CD14-positive monocyte (primary cell): Measurements from ENCODE around the gene RLN3. TPM values are rescaled to one million over a fixed set of nuclear protein-coding genes. Genes with fewer than 3 reads are reported as not detected.

ENCODE experiments used
- DNase-seq, 3 donors: peaks; one replicate each; pipeline ENCODE4 v3.0.0-alpha.2; 2011 to 2022
- H2AFZ ChIP-seq: 2 replicates; pipeline ENCODE4 v1.6.0; 2012; ENCODE audit warnings: mild to moderate bottlenecking, low read depth, low read length, inconsistent platforms; ENCODE audit not compliant: insufficient read depth, poor library complexity, severe bottlenecking
- H3K27ac ChIP-seq, 2 donors: 1 replicate in 1 of 2; 2 replicates in 1 of 2; pipeline ENCODE4 v1.5.1; 2012 to 2013; ENCODE audit warnings: low read length in 2 of 2, control low read depth in 1 of 2, inconsistent platforms in 1 of 2, low read depth in 1 of 2, mild to moderate bottlenecking in 1 of 2
- H3K27me3 ChIP-seq, 2 donors: one replicate each; pipeline versions ENCODE4 v1.6.0 to v1.6.1; 2011 to 2013; ENCODE audit warnings: low read length in 2 of 2; ENCODE audit not compliant: control insufficient read depth in 2 of 2, insufficient read depth in 2 of 2
- H3K36me3 ChIP-seq, 2 donors: replicated peaks in 1 of 2; 1 replicate in 1 of 2; 2 replicates in 1 of 2; pipeline versions ENCODE4 v1.5.1 to v1.6.1; 2012 to 2013; ENCODE audit warnings: low read length in 2 of 2, control low read depth in 1 of 2, inconsistent platforms in 1 of 2, mild to moderate bottlenecking in 1 of 2; ENCODE audit not compliant: insufficient read depth in 2 of 2, control insufficient read depth in 1 of 2
- H3K4me1 ChIP-seq, 2 donors: 1 replicate in 1 of 2; 2 replicates in 1 of 2; pipeline versions ENCODE4 v1.5.1 to v1.6.1; 2012 to 2013; ENCODE audit warnings: low read length in 2 of 2, control low read depth in 1 of 2, inconsistent platforms in 1 of 2, mild to moderate bottlenecking in 1 of 2, moderate library complexity in 1 of 2; ENCODE audit not compliant: insufficient read depth in 2 of 2, control insufficient read depth in 1 of 2
- H3K4me2 ChIP-seq: replicated peaks from 2 replicates; pipeline ENCODE3; 2012; ENCODE audit warnings: low read length, moderate library complexity, mild to moderate bottlenecking; ENCODE audit not compliant: poor library complexity, severe bottlenecking; ENCODE audit errors: extremely low read depth
- H3K4me3 ChIP-seq, 3 experiments: fragments of 200-600 bp in 1 of 3; sonication (generic) in 1 of 3; replicated peaks in 1 of 3; 1 replicate in 2 of 3; 2 replicates in 1 of 3; pipeline ENCODE4 v1.5.1; 2011 to 2013; ENCODE audit warnings: low read length in 3 of 3, mild to moderate bottlenecking in 3 of 3, control low read depth in 2 of 3, low read depth in 2 of 3, inconsistent platforms in 1 of 3, moderate library complexity in 1 of 3
- H3K79me2 ChIP-seq: 2 replicates; pipeline ENCODE4 v1.6.0; 2012; ENCODE audit warnings: mild to moderate bottlenecking, control low read depth, inconsistent platforms, low read length, moderate library complexity; ENCODE audit not compliant: insufficient read depth
- H3K9ac ChIP-seq: 2 replicates; pipeline ENCODE4 v1.6.0; 2017; ENCODE audit warnings: low read length, mild to moderate bottlenecking; ENCODE audit not compliant: insufficient read depth, poor library complexity, severe bottlenecking
- H3K9me3 ChIP-seq, 2 donors: replicated peaks in 1 of 2; 1 replicate in 1 of 2; 2 replicates in 1 of 2; pipeline versions ENCODE4 v1.5.1 to v1.6.1; 2012 to 2013; ENCODE audit warnings: low read length in 2 of 2, control low read depth in 1 of 2; ENCODE audit not compliant: control insufficient read depth in 1 of 2, insufficient read depth in 1 of 2
- H4K20me1 ChIP-seq: 2 replicates; pipeline ENCODE4 v1.6.0; 2012; ENCODE audit warnings: mild to moderate bottlenecking, low read length, control low read depth, moderate library complexity; ENCODE audit not compliant: insufficient read depth
- H3K27ac Mint-ChIP-seq, 7 donors: one replicate each; pipeline ENCODE4 v1.8.0; 2020; ENCODE audit warnings: mild to moderate bottlenecking in 7 of 7, mixed read lengths in 7 of 7, moderate library complexity in 6 of 7, inconsistent platforms in 2 of 7
- H3K27me3 Mint-ChIP-seq, 3 donors: one replicate each; pipeline ENCODE4 v1.8.0; 2021 to 2022; ENCODE audit warnings: low read depth in 3 of 3, mild to moderate bottlenecking in 3 of 3, mixed read lengths in 3 of 3, moderate library complexity in 3 of 3, inconsistent platforms in 1 of 3
- H3K36me3 Mint-ChIP-seq, 2 donors: one replicate each; pipeline ENCODE4 v1.8.0; 2020; ENCODE audit warnings: mixed read lengths in 2 of 2, inconsistent platforms in 1 of 2, mild to moderate bottlenecking in 1 of 2
- H3K4me1 Mint-ChIP-seq: one replicate; pipeline ENCODE4 v1.8.0; 2020; ENCODE audit warnings: mild to moderate bottlenecking, mixed read lengths
- H3K4me3 Mint-ChIP-seq, 2 donors: one replicate each; pipeline ENCODE4 v1.8.0; 2020; ENCODE audit warnings: mild to moderate bottlenecking in 2 of 2, mixed read lengths in 2 of 2, moderate library complexity in 1 of 2
- H3K9me3 Mint-ChIP-seq, 7 donors: one replicate each; pipeline ENCODE4 v1.8.0; 2020 to 2022; ENCODE audit warnings: mixed read lengths in 7 of 7, mild to moderate bottlenecking in 6 of 7, moderate library complexity in 6 of 7, inconsistent platforms in 2 of 7
- CTCF ChIP-seq: fragments of 200-600 bp; IDR thresholded peaks from one replicate; pipeline ENCODE4 v1.8.0; 2022; ENCODE audit warnings: antibody characterized with exemption, mild to moderate bottlenecking
- WGBS: methylation state at CpG from one replicate; pipeline ENCODE4 v1.1.5; 2013; ENCODE audit warnings: missing lambda C conversion rate; ENCODE audit not compliant: insufficient coverage; 5-methylcytosine and 5-hydroxymethylcytosine counted together
- intact Hi-C, 2 donors: fragments of 100-400 bp; cut with micrococcal nuclease; formaldehyde crosslinking; loops; one replicate each; pipeline versions ENCODE4 v1.15.0 to v1.15.1; 2023
- polyA plus RNA-seq, 3 donors: library from polyadenylated mRNA; depleted of rRNA in 1 of 3; unstranded in 2 of 3; stranded (reverse) in 1 of 3; fragments of 300-500 nt in 2 of 3; fragments of >200 nt in 1 of 3; fragmentation: Illumina TruSeq in 2 of 3; gene quantifications; 1 replicate in 2 of 3; 2 replicates in 1 of 3; pipeline ENCODE4 v1.2.3, GENCODE V29; 2012 to 2021

The RLN3 gene
- polyA plus RNA-seq, 3 donors: not detected

- Histone ChIP-seq H4K20me1 (no peaks in the 10 kb centered on the region), H3K4me2 (peak overlapping the region; percentile 76), H2AFZ (peak overlapping the region; percentile 70), H3K9ac (peak overlapping the region; percentile 93), H3K27ac (peak overlapping the region; percentile 94 to 100), H3K27me3 (no peaks in the 10 kb centered on the region), H3K36me3 (peaks cover 19 to 34% of the 10 kb centered on the region in 2 donors), H3K4me1 (peaks cover 43 to 47% of the 10 kb centered on the region in 2 donors), H3K9me3 (no peaks in the 10 kb centered on the region), H3K4me3 (peak overlapping the region in 2 of 3 experiments; percentile 10 to 59), H3K79me2 (peaks cover 14% of the 10 kb centered on the region)
- Mint-ChIP-seq H3K4me3 (peak overlapping the region; percentile 74 to 85), H3K27me3 (peaks cover 0 to 7% (median 3%) of the 10 kb centered on the region in 3 donors), H3K4me1 (peaks cover 55% of the 10 kb centered on the region), H3K36me3 (peaks cover 41 to 55% of the 10 kb centered on the region in 2 donors), H3K9me3 (no peaks in the 10 kb centered on the region), H3K27ac (peak overlapping the region; percentile 98 to 99 (median 99))
- WGBS: 50% methylated on average over 2 of the region's 17 CpGs
- no peak for TF ChIP-seq CTCF
- DNase-seq: peak; percentile 54 to 71 (median 65)
- intact Hi-C loops: loop anchor here (1.0 to 5.0 kb wide), 3 partner anchors 18 to 45 kb away; partner anchors contain the start of gene IL27RA (in 1 of the 2)
Measured at GRCh38 chr19:13987101-13987890, 40.7 kb upstream of the RLN3 start.

GRCh38 chr19:13989487-13989886 lies 38.5 kb upstream of the RLN3 start:
- no peaks in the 10 kb centered on the region for H3K9me3 ChIP-seq
- TF ChIP-seq CTCF: no peak
- H3K36me3 ChIP-seq: peaks cover 26 to 43% of the 10 kb centered on the region in 2 donors
- H3K36me3 Mint-ChIP-seq: peaks cover 43 to 62% of the 10 kb centered on the region in 2 donors
- peaks cover 21% of the 10 kb centered on the region for H3K79me2 ChIP-seq
- H3K4me1 ChIP-seq: peaks cover 40 to 44% of the 10 kb centered on the region in 2 donors
- H4K20me1 ChIP-seq: no peaks in the 10 kb centered on the region
- H3K27me3 Mint-ChIP-seq: peaks cover 0 to 6% (median 3%) of the 10 kb centered on the region in 3 donors
- no peaks in the 10 kb centered on the region for H3K27me3 ChIP-seq
- H3K27ac ChIP-seq: no peak overlapping the region
- H3K4me3 ChIP-seq: no peak overlapping the region
- H3K9ac ChIP-seq: no peak overlapping the region
- H3K4me1 Mint-ChIP-seq: peaks cover 52% of the 10 kb centered on the region
- intact Hi-C loops: loop anchor here in 1 of 2 donors (5.0 kb wide), 1 partner anchor 43 kb away; the partner anchor contains the start of gene IL27RA
- H3K9me3 Mint-ChIP-seq: no peaks in the 10 kb centered on the region
- no peak overlapping the region for H2AFZ ChIP-seq
- no peak overlapping the region for H3K4me2 ChIP-seq
- WGBS: 86% methylated on average over 5 of the region's 7 CpGs
- H3K4me3 Mint-ChIP-seq: no peak overlapping the region
- H3K27ac Mint-ChIP-seq: peak overlapping the region in 5 of 7 donors; percentile 21 to 98 (median 72)
- no peak for DNase-seq
